ENCODE data around the gene MBD3L2B.

Gene MBD3L2B

GRCh38 chr19:6976197-6976596, 45.0 kb downstream of the MBD3L2B start:
- DNase-seq (ENCODE audit: insufficient read length, low spot score) (no peak), FAIRE-seq (no peak)
- TF ChIP-seq POLR2AphosphoS5 (IDR thresholded peaks at IDR 0.05; ENCODE audit: low read depth, low read length) (no peak), POLR2A (IDR thresholded peaks at IDR 0.05; ENCODE audit: low read depth, low read length) (no peak), POU2F2 (IDR thresholded peaks at IDR 0.05; ENCODE audit: low read depth, low read length) (no peak), TAF1 (IDR thresholded peaks at IDR 0.05; ENCODE audit: low read depth, low read length) (no peak)

GRCh38 chr19:6971366-6971765, 49.9 kb downstream of the MBD3L2B start:
- TF ChIP-seq SPI1 (IDR thresholded peaks at IDR 0.05; ENCODE audit: low read depth, low read length) (no peak), PAX5 (IDR thresholded peaks at IDR 0.05; ENCODE audit: insufficient read depth, low read length, severe bottlenecking) (no peak), POLR2AphosphoS5 (IDR thresholded peaks at IDR 0.05; ENCODE audit: low read depth, low read length) (no peak), TAF1 (IDR thresholded peaks at IDR 0.05; ENCODE audit: low read depth, low read length) (no peak), POU2F2 (IDR thresholded peaks at IDR 0.05; ENCODE audit: low read depth, low read length) (no peak), POLR2A (IDR thresholded peaks at IDR 0.05; ENCODE audit: low read depth, low read length) (no peak)
- FAIRE-seq (no peak), DNase-seq (ENCODE audit: insufficient read length, low spot score) (no peak)

- FAIRE-seq (no peak), DNase-seq (ENCODE audit: insufficient read length, low spot score) (no peak)
- TF ChIP-seq POLR2AphosphoS5 (IDR thresholded peaks at IDR 0.05; ENCODE audit: low read depth, low read length) = no peak
- TF ChIP-seq SPI1 (IDR thresholded peaks at IDR 0.05; ENCODE audit: low read depth, low read length) = 0 out of 2 replicates have a peak, but pooled peaks have one; percentile 25
These were observed 50.8 kb downstream of the MBD3L2B start for GRCh38 chr19:6970443-6970842.

- no peak for FAIRE-seq
- TF ChIP-seq POLR2AphosphoS5 (IDR thresholded peaks at IDR 0.05; ENCODE audit: low read depth, low read length) (no peak), POU2F2 (IDR thresholded peaks at IDR 0.05; ENCODE audit: low read depth, low read length) (no peak), TAF1 (IDR thresholded peaks at IDR 0.05; ENCODE audit: low read depth, low read length) (no peak), SPI1 (IDR thresholded peaks at IDR 0.05; ENCODE audit: low read depth, low read length) (no peak), PAX5 (IDR thresholded peaks at IDR 0.05; ENCODE audit: insufficient read depth, low read length, severe bottlenecking) (no peak), POLR2A (IDR thresholded peaks at IDR 0.05; ENCODE audit: low read depth, low read length) (no peak)
- no peak for DNase-seq (ENCODE audit: insufficient read length, low spot score)
These were observed 51.2 kb downstream of the MBD3L2B start for GRCh38 chr19:6970021-6970420.

- TF ChIP-seq POLR2AphosphoS5 (IDR thresholded peaks at IDR 0.05; ENCODE audit: low read depth, low read length) (no peak), PAX5 (IDR thresholded peaks at IDR 0.05; ENCODE audit: insufficient read depth, low read length, severe bottlenecking) (no peak), POU2F2 (IDR thresholded peaks at IDR 0.05; ENCODE audit: low read depth, low read length) (no peak), SPI1 (IDR thresholded peaks at IDR 0.05; ENCODE audit: low read depth, low read length) (no peak), POLR2A (IDR thresholded peaks at IDR 0.05; ENCODE audit: low read depth, low read length) (no peak), TAF1 (IDR thresholded peaks at IDR 0.05; ENCODE audit: low read depth, low read length) (no peak)
- FAIRE-seq (no peak), DNase-seq (ENCODE audit: insufficient read length, low spot score) (no peak)
These were observed 51.7 kb downstream of the MBD3L2B start for GRCh38 chr19:6969490-6969889.
